Activated T-cell treated with anti-CD3 and anti-CD28 coated beads, Interleukin-2, amount 50 U/mL, for 72 hours (primary cell): Measurements from ENCODE around the gene EGFL7. TPM values are rescaled to one million over a fixed set of nuclear protein-coding genes. Genes with fewer than 3 reads are reported as not detected.

Experiments
- ATAC-seq, 2 donors: fragments of 150-1000 bp; cut with Tn5 transposase; replicated peaks in 1 of 2; 2 replicates each; pipeline ENCODE4 v1.10.0; 2021; ENCODE audit warnings: moderate library complexity in 2 of 2, mild to moderate bottlenecking in 1 of 2
- DNase-seq, 2 donors: peaks; one replicate each; pipeline ENCODE4 v3.0.0; 2021 to 2022; ENCODE audit warnings: mixed read lengths in 1 of 2
- H3K27ac Mint-ChIP-seq: one replicate; pipeline ENCODE4 v1.8.0; 2022; ENCODE audit warnings: mild to moderate bottlenecking, moderate library complexity, mixed read lengths
- H3K27me3 Mint-ChIP-seq: one replicate; pipeline ENCODE4 v1.8.0; 2022; ENCODE audit warnings: low read depth, mixed read lengths
- H3K36me3 Mint-ChIP-seq, 2 donors: one replicate each; pipeline ENCODE4 v1.8.0; 2022; ENCODE audit warnings: mixed read lengths in 2 of 2, mild to moderate bottlenecking in 1 of 2; ENCODE audit not compliant: insufficient read depth in 2 of 2
- H3K4me1 Mint-ChIP-seq: one replicate; pipeline ENCODE4 v1.8.0; 2022; ENCODE audit warnings: low read depth, mixed read lengths
- H3K4me3 Mint-ChIP-seq, 2 donors: one replicate each; pipeline ENCODE4 v1.8.0; 2022; ENCODE audit warnings: mild to moderate bottlenecking in 2 of 2, mixed read lengths in 2 of 2, moderate library complexity in 2 of 2
- H3K9me3 Mint-ChIP-seq, 2 donors: one replicate each; pipeline ENCODE4 v1.8.0; 2022; ENCODE audit warnings: mixed read lengths in 2 of 2
- total RNA-seq, 2 donors: library from RNA; stranded (reverse); gene quantifications; one replicate each; pipeline ENCODE4 v1.2.3, GENCODE V29; 2022

Gene EGFL7
- total RNA-seq, 2 donors from 2014 or later = 0.93 to 1.1 TPM

DNA sequence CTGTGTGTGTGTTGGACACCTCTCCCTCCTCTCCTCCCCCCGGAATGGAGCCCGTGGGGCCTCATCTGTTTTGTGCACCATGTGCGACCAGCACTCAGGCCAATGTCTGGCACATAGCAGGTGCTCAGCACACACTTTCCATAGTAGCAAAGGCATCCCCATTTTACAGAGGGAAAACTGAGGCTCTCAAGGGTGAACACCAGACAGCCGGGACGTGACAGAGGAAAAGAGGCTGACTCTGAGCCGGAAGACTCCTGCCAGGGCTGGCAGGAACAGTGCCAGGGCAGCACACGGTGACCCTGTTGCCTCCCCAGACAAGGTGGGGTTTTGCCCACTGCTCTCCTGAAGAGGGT, 26.4 kb downstream of the EGFL7 start:
- Mint-ChIP-seq H3K36me3 (no peaks in the 10 kb centered on the region), H3K27me3 (no peaks in the 10 kb centered on the region), H3K4me1 (peaks cover 4% of the 10 kb centered on the region), H3K27ac (no peak overlapping the region), H3K9me3 (no peaks in the 10 kb centered on the region), H3K4me3 (peak overlapping the region in 1 of 2 donors; percentile 57)
- no peak for DNase-seq
- no peak for ATAC-seq

DNA sequence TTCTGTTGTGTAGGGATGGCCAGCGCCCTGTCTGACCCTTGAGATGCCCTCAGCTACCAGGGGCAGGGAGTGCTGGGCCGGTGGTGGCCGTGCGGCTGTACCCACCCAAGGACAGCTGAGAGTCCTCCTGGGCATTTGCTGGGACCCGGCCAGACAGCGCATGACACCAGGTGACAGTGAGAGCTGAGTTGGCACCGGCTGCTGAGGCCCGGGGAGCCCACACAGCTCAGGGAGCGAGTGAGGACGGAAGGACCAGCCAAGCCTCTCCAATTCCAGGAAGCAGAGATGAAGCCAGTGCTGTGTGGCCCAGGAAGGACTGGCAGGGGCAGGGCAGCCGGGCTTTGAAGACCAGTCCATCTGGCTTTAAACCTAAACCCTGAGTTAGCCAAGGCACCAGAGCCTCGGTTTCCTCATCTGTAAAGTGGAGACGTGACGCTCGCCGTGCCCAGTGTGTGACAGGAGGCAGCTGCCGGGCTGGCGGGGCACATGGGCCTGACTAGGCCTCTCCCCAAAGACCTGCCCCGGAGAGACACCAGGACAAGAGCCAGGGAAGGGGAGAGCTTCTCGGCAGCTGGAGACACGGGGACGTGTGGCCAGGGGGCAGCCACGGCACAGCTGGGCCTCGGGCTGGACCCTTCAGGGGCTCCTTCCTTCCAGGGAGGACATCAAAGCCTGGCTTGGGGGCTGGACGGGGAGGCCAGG, 27.5 kb downstream of the EGFL7 start:
- no peak for ATAC-seq
- Mint-ChIP-seq H3K4me3 (no peak overlapping the region), H3K27me3 (no peaks in the 10 kb centered on the region), H3K27ac (no peak overlapping the region), H3K36me3 (no peaks in the 10 kb centered on the region), H3K4me1 (peaks cover 4% of the 10 kb centered on the region), H3K9me3 (no peaks in the 10 kb centered on the region)
- no peak for DNase-seq

DNA sequence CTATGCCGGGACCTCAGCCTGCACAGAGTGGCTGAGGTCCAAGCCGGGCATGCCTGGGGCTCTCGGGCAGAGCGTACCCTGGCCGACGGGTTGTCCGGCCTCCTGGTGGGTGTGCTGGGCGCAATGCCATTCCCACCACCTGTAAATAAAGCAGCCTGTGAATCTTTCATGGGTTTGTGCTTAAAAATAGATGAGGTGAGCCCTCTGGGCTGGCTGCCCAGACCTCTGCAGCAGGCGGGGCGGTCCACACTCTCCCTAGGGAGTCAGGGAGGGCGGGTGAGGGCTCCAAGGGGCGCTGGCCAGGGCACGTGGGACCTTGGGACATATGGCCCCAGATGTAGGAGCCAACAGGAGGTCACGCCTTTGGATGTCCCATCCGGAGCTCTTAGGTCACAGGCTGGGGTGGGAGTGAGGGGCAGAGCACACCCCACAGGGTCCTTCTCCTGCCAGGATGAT, 28.1 kb downstream of the EGFL7 start:
- Mint-ChIP-seq H3K27me3 (no peaks in the 10 kb centered on the region), H3K4me1 (peaks cover 3% of the 10 kb centered on the region), H3K36me3 (no peaks in the 10 kb centered on the region), H3K4me3 (no peak overlapping the region), H3K27ac (no peak overlapping the region), H3K9me3 (no peaks in the 10 kb centered on the region)
- no peak for DNase-seq
- ATAC-seq = no peak

DNA sequence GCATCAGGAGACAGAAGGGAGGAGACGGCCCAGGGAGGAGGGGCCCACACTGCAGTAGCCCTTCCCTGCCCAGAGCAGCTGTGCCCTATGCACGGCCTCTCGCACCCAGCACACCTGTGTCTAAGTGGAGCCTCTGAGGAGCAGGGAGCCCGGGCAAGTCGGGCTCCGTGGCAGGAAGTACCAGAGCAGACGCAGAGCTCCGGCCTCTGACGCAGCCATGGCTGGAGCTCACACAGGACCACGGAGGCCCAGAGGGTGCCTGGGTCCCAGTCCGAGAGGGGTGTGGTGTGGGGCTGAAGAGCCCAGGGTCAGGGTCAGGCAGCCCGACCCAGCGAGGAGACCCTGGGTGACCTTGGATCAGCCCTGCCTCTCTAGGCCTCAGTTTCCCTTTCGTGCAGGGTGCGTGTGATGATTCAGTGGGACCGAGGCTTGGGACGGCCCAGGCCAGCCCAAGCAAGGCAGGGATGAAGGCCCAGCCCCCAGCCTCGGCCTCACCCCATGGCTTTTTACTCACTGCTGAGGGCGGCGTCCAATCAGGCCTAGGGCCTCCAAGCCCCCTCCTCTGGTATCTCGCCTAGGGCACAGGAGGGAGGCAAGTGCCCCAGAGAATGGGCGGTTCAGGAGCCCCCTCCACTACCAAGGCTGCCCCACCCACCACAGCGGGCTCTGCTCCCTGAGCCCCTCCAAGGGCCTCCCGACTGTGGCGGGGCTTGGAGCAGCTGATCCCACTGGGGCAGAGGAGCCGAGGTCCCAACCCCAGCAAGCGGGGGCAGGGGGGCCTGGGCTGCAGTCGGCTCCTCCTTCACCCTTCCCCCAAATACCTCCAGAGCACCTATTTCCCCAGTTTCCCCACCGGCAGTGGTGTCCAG, 28.8 kb downstream of the EGFL7 start:
- ATAC-seq (no peak), DNase-seq (no peak)
- Mint-ChIP-seq H3K27ac (no peak overlapping the region), H3K4me1 (no peaks in the 10 kb centered on the region), H3K4me3 (no peak overlapping the region), H3K9me3 (no peaks in the 10 kb centered on the region), H3K27me3 (no peaks in the 10 kb centered on the region), H3K36me3 (no peaks in the 10 kb centered on the region)

DNA sequence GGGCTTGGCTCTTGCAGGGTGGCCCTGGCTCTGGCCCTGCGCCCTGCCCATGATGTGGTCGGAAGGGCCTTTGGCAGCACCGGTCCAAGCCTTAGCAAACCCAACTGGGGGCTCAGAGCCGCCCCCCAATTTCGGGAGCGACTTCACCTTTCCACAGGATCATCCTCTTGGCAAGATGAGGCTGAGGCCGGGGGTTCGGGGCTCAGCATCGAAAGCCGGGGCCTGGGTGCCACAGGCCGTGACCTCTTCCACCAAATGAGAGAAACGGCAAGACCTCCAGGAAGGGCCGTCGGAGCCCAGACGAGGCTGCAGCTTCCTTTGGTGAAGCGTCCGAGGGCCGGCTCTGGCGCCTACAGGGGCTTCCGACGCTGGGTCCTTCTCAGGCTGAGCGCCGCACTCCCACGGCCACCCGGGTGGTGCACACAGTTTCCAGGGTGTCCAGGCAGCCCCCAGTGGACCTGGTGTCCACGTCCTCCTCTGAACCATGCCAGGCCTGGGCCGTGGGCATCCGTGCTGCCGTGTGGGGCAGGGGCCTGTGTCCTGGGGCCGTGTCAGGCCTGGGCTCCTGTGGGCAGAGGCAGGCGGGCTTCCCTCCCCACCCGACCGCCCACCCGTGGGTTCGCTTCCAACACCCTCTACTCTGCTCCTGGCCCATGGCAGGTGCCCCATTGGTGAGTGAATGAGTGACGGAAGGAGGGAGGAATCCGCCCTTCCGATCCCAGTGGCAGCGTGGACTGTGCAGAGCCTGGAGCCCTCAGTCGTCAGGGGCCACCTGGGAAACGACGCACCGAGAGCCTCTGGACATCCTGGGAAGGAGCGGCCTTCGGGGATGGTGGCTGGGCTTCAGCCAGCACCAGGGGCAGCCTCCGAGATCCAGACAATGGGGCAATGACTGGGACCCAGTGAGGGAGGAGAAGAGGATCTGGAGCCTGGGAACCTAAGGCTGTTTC, 29.7 kb downstream of the EGFL7 start:
- peaks cover 5% of the 10 kb centered on the region for H3K27me3 Mint-ChIP-seq
- no peak overlapping the region for H3K4me3 Mint-ChIP-seq
- ATAC-seq = no peak

DNA sequence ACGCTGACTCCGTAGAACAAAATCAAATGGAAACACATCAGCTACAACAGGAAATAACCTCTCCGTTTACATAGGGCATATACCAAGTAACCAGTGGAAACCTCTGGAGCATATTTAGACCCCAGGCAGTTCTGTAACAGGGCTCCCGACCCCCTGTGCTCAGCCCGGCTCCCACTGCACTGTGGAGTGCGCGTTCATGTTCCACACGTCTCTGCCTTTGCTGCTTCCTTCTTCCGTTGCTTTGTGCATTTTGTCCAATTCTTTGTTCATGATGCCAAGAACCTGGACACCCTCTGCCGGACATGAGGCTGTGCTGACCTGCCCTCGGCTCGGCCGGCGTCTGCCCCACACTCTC, 30.4 kb downstream of the EGFL7 start:
- Mint-ChIP-seq H3K4me3 (no peak overlapping the region), H3K9me3 (no peaks in the 10 kb centered on the region), H3K27me3 (peaks cover 5% of the 10 kb centered on the region), H3K36me3 (no peaks in the 10 kb centered on the region), H3K4me1 (no peaks in the 10 kb centered on the region), H3K27ac (no peak overlapping the region)
- DNase-seq (no peak), ATAC-seq (no peak)

More for the DNA sequence above, 29.7 kb downstream of the EGFL7 start:
- Mint-ChIP-seq H3K36me3 (no peaks in the 10 kb centered on the region), H3K4me1 (no peaks in the 10 kb centered on the region), H3K9me3 (no peaks in the 10 kb centered on the region), H3K27ac (no peak overlapping the region)
- DNase-seq = no peak

DNA sequence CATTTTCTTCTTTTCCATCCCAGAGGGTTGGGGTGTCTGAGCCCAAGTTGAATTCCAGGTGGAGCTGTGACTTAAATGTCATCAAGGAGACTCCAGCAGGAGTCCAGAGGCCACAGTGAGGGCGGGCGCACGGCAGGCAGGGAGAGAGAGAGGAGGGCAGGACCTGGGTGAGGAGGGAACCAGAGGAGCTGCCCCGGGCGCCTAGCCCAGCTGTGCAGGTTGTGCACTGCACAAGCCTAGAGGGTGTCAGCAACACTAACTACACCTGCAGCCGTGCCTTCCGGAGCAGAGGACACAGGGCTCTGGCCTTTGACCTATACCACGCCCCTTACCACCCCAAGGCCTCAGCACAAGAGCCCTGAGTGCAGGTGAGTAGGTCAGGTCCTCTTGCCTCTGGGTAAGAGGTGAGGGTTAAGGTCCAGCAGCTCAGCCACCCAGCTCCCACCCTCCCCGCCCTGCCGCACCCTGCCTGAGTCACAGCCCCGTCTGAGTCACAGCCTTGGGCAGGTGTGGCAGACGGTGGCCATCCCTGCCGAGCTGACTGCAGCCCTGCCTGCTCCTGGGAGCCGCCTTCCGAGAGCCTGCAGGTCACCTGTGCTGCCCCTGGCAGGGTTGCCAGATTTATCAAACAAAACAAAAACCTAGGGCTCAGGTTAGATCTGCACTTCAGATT, 30.9 kb downstream of the EGFL7 start:
- peak in 1 of 2 donors; percentile 43 for DNase-seq
- Mint-ChIP-seq H3K4me3 (no peak overlapping the region), H3K27me3 (peaks cover 8% of the 10 kb centered on the region), H3K36me3 (no peaks in the 10 kb centered on the region), H3K27ac (no peak overlapping the region), H3K9me3 (no peaks in the 10 kb centered on the region), H3K4me1 (no peaks in the 10 kb centered on the region)
- ATAC-seq = peak; percentile 58 to 73

DNA sequence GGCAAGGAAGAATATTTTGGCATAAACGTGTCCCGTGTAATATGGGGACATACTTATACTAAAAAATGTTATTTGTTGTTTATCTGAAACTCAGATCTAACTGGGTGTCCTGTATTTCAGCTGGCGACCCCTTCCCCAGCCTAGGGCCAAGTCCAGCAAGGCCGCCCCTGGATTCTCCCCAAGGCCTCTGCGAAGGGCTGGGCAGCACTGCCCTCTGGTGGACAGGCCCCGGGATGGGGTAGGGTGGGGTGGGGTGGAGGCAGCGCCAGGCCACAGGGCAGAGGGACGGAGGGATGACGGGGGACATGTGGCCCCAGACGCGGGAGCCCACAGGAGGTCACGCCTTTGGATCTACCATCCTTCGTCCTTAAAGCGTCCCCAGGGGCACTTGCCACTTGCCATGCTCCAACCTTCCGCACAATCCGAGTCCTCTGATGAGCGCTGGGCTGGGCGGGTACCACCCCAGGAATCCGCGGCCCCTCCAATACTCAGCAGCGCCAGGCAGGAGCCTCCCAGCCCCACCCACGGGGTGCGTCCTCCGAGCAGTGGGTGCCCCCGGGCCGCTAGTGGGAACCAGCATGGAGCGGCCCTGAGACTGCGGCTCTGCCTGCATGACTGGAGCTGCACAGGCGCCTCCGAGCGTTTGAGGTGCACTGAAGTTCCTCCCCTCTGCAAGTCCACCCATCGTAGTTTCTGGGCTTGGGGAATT, 31.6 kb downstream of the EGFL7 start:
- H3K9me3 Mint-ChIP-seq = no peaks in the 10 kb centered on the region
- no peaks in the 10 kb centered on the region for H3K36me3 Mint-ChIP-seq
- H3K27ac Mint-ChIP-seq = no peak overlapping the region
- H3K4me1 Mint-ChIP-seq = no peaks in the 10 kb centered on the region
- ATAC-seq (peak; percentile 73), DNase-seq (peak; percentile 53 to 66)
- no peak overlapping the region for H3K4me3 Mint-ChIP-seq
- H3K27me3 Mint-ChIP-seq = peaks cover 13% of the 10 kb centered on the region

DNA sequence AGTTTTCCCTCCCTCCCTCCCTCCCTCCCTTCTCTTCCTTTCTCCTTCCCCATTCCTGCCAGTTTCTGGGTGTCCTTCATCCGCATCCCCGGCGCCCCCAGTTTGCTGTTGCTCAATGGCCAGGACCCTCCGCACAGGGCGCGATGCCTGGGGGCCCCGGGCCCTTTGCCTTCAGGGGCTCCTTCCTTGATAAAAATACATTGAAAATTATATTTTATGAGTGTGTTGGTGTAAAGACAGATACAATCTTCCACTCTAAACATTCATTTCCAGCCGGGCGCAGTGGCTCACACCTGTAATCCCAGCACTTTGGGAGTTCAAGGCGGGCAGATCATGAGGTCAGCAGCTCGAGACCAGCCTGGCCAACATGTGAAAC, 32.1 kb downstream of the EGFL7 start:
- no peak overlapping the region for H3K4me3 Mint-ChIP-seq
- no peak for DNase-seq
- H3K27ac Mint-ChIP-seq = no peak overlapping the region
- no peaks in the 10 kb centered on the region for H3K9me3 Mint-ChIP-seq
- no peaks in the 10 kb centered on the region for H3K4me1 Mint-ChIP-seq
- ATAC-seq = no peak
- no peaks in the 10 kb centered on the region for H3K36me3 Mint-ChIP-seq
- peaks cover 13% of the 10 kb centered on the region for H3K27me3 Mint-ChIP-seq

DNA sequence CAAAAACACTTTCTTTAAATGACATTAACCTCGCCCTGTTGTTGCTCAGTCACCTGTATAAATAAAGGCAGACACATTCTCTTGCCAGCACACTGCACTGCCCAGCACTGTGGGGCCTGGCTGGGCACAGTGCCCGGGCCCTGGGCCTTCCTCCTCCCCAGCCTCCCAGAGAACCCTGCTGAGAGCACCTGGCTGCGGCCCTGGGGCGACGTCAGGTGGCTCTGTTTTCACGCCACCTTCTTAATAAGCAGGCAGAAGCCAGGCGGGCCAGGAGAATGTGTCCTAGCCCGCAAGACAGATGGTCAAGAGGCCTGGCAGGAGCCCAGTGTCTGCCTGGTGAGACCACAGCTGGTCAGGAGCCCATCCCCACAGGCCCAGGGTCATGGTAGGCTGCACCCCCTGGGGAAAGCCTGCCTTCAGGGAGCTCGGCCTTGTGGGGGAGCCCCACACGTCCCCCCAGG, 32.7 kb downstream of the EGFL7 start:
- no peak for ATAC-seq
- Mint-ChIP-seq H3K4me1 (peaks cover 6% of the 10 kb centered on the region), H3K9me3 (no peaks in the 10 kb centered on the region), H3K36me3 (no peaks in the 10 kb centered on the region), H3K4me3 (no peak overlapping the region), H3K27ac (no peak overlapping the region), H3K27me3 (peaks cover 17% of the 10 kb centered on the region)
- no peak for DNase-seq

DNA sequence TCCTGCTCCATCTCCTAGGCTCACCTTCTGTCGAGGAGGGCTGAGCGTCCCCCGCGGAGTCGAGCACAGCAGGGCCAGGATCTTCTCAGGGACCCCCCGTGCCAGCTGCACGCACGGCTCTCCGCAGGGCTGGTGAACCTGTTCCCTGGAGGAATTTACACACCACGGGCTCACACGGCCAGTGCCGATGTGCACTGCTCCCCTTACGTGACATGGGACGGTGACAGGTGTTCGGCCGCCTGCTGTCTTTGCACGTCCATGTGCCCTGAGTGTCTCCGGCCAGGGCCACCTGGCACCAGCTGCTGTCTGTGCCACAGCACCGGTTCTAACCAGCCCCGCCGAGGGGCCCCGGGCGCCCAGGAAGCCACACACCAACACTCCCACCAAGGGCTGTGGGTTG, 33.2 kb downstream of the EGFL7 start:
- no peak for DNase-seq
- no peak for ATAC-seq
- peaks cover 11% of the 10 kb centered on the region for H3K4me1 Mint-ChIP-seq
- H3K36me3 Mint-ChIP-seq = no peaks in the 10 kb centered on the region
- H3K27me3 Mint-ChIP-seq = peaks cover 17% of the 10 kb centered on the region
- H3K27ac Mint-ChIP-seq = no peak overlapping the region
- peak overlapping the region in 1 of 2 donors; percentile 14 for H3K4me3 Mint-ChIP-seq
- no peaks in the 10 kb centered on the region for H3K9me3 Mint-ChIP-seq

DNA sequence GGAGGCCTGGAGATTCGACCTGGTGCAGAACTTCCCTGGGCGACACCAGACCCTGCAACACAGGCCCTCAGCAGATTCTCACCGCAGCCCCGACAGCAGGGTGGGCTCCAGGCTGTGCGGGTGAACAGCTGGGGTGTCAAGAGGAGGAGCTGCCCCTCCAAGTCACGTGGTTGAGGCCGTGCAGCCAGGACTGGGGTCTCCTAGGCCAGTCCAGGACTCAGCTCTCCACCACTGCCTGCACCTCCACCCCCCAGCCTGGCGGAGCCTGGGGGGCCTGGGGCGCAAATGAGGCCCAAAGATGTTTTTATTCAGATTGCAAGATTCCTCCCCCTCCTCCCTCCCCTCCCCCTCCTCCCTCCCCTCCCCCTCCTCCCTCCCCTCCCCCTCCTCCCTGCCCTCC, 33.8 kb downstream of the EGFL7 start:
- DNase-seq (no peak), ATAC-seq (no peak)
- no peaks in the 10 kb centered on the region for H3K36me3 Mint-ChIP-seq
- H3K27me3 Mint-ChIP-seq = peaks cover 17% of the 10 kb centered on the region
- H3K9me3 Mint-ChIP-seq = no peaks in the 10 kb centered on the region
- H3K27ac Mint-ChIP-seq = no peak overlapping the region
- H3K4me3 Mint-ChIP-seq = peak overlapping the region in 1 of 2 donors; percentile 22
- peaks cover 16% of the 10 kb centered on the region for H3K4me1 Mint-ChIP-seq
